A549 treated with Hydrocortisone at 1 μM for 4 hours (cell line): Measurements from ENCODE around the gene TUBB1. TPM values are rescaled to one million over a fixed set of nuclear protein-coding genes. Genes with fewer than 3 reads are reported as not detected.

Experiments
- total RNA-seq: library from RNA; stranded (reverse); fragments of 200-300 nt; extraction: Qiagen RNA extraction; gene quantifications from 5 replicates; pipeline ENCODE4 v1.2.3, GENCODE V29; 2022

Gene TUBB1
- total RNA-seq: 0.02 to 0.03 TPM (median 0.03 TPM) in 3 of 5 replicates, not detected in the others

DNA sequence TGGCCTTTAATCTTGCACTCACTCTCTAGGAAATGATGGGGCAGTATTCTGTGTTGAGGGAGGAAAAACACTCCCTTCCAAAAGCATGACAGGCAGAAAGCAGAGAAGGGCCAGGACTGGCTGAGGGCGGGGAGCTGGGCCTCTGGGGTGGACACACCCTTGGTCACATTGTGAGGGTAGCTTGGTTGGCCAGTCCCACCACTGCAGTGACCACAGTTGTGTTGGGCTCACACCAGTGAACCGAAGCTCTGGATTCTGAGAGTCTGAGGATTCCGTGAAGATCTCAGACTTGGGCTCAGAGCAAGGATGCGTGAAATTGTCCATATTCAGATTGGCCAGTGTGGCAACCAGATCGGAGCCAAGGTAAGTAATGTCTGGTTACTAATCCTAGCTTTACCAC, at the start of gene TUBB1:
TSS of gene TUBB1 (plus strand) at position 213 of the 400 bp plus-strand sequence. CDS start at position 307, 94 bp downstream.

DNA sequence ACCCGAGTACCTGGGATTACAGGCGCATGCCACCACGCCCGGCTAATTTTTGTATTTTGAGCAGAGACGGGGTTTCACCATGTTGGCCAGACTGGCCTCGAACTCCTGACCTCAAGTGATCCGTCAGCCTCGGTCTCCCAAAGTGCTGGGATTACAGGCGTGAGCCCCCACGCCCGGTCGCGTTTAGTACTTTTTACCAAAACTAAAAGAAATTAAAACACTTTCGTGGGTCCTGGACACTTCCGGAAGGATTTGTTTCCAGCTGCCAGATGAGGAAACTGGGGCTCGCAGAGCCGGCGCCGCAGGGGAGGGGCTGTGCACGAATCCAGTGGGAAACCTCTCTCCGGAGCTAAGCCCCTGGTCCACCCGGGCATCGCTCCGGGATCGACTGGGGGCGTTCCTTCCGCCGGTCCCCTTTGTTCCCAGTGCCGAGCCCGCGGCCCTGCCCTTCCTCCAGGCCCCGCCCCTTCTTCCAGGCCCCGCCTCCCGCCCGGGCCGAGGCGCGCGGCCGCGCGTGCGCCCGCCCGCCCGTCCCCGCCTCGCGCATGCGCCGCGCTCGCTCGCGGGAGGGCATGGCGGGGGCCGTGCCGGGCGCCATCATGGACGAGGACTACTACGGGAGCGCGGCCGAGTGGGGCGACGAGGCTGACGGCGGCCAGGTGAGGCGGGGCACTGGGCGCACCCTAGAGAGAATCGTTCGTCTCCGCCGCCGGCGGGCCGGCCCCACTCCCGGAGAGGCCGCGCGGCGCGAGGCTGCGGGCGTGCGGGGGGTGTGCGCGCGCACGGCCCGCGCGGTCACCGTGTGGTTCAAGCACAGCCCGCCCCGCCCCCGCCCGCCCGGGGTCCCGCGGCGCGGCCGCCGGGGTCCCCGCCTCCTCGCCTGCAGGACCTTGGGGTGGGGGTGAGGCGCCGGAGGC, 38.3 kb upstream of the TUBB1 start, which contains the start of gene NELFCD:
TSS of gene NELFCD (plus strand) at position 546 of the 917 bp plus-strand sequence. CDS start at position 600, 54 bp downstream.

DNA sequence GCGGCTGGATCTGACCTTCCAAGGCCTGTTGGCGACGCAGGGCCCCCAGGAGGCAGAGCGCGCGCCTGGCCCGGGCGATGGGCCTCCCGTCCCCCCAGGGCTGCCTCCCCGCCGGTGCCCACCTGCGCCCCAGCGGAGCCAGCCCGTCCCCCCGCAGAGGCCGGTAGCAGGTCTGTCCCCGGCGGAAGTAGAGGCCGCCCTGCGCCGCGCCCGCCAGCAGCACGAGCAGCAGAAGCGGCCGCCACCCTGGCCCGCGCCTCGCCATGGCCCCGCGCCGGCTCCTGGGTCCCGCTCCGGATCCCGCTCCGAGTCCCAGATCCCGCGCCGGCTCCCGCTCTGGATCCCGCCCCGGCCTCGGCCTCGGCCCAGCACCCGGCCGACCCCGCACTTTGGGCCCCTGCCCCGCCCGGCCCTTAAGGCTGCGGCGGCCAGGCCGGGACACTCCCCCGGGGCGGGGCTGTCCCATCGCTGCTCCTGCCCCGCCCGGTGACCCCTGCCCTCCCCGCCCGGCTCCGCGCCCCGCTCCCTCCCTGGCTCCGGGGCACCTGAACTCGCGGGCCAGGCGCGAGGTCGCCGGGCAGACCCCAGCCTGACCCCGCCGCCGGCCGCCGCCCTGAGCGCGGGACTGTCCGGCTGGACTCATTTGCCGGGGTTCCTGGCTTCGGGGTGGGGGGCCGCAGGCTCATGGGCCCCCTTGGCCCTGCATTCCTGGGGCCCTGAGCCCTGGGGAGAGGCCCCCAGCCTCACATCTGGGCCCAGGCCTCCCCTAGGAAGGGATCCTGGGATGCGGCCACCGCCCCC, 12.2 kb upstream of the TUBB1 start, which contains the start of gene CTSZ:
TSS of gene CTSZ (minus strand) at position 391 of the 801 bp plus-strand sequence. CDS start at position 265, 126 bp downstream.

DNA sequence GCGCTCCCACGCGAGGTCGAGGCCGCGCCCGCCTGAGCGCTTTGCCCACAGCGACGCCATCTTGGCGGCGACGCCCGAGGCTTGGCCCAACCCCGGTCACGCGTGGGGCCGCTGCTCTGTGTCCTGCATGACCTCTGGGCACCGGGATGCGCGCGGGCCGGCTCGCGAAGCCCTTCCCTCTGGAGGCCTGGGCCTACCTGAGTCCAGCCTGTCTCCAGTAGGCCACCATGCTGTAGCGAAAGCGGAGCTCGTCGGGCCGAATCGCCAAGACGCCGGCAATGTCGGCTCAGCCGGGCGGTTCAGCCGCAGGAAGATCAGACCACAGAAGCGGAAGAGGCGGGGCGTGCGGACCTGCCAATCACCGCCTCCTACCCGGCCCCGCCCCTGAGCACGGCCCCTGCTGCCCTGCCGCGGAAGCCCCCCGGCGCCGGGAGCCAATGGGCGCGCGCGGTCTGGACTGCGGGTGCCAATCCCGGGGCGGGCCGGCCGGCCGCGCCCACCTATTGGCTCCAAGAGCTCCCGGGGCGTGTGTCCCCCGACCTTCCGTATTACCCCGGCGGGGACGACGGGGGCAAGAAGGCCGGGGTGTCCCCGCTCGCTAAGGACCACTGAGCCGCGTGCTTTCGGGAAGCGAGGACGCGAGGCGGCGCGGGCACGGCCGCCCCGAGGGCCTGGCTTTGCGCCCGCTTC, 12.9 kb downstream of the TUBB1 start, which contains the start of gene ATP5F1E:
TSS of gene ATP5F1E (minus strand) at position 313 of the 690 bp plus-strand sequence. CDS start at position 229, 84 bp downstream.

DNA sequence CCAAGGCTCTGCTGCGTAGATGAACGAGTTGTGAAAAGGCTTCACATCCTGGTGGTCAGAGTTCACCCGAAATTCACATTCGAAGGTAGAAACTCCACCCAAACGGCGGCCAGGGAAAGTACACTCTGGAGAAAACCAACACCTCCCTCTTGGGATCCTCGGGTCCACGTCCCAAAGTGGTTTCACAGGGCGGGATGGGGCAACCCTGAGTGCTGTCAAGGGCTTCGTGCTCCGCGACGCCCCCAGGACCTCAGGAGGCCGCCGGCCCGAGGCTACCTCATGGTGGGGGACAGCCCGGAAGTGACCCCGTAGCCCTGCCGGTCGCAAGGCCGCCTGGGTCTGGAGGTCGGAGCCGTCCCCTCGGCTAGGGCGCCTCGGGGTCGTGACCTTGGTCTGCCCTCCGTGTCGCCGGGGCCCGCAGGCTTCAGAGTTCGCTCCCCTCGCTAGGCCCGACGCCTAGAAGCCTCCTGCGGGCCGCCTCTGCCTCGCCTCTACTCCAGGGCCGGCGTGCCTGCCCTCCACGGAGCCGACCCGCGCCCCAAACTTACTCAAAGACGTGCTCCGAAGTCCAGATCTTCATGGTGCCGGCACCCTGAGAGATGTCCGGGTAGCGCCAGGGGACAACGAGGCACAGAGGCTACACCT, 23.0 kb downstream of the TUBB1 start, which contains the start of gene PRELID3B:
TSS of gene PRELID3B (minus strand) at position 636 of the 645 bp plus-strand sequence. CDS start at position 580, 56 bp downstream.

Other genes starting within 250 kb of the TUBB1 start
- gene GNAS-AS1, start 168.5 kb upstream of the TUBB1 start, total RNA-seq: not detected in 5 replicates
- gene GNAS, start 166.7 kb upstream of the TUBB1 start, total RNA-seq: 705 to 765 TPM (median 723 TPM) in 5 replicates
- gene NELFCD, start 38.2 kb upstream of the TUBB1 start, total RNA-seq: 40.0 to 46.7 TPM (median 44.1 TPM) in 5 replicates
- gene CTSZ, start 12.2 kb upstream of the TUBB1 start, total RNA-seq: 165 to 188 TPM (median 181 TPM) in 5 replicates
- 83.5 to 115 TPM (median 99.6 TPM) in 5 replicates for gene ATP5F1E, start 12.9 kb downstream of the TUBB1 start, total RNA-seq
- gene PRELID3B, start 23.4 kb downstream of the TUBB1 start, total RNA-seq: 53.6 to 74.2 TPM (median 62.1 TPM) in 5 replicates
- not detected in 5 replicates for gene ZNF831, start 144.4 kb downstream of the TUBB1 start, total RNA-seq